ENCODE measurements around the gene TEDDM1. TPM values are rescaled to one million over a fixed set of nuclear protein-coding genes. Genes with fewer than 3 reads are reported as not detected.
"Not testable (repeated sequence)": the region's sequence is repeated elsewhere in the genome, so short reads cannot be mapped to it uniquely, and the experiment has no call there.

The TEDDM1 gene
- total and polyA plus RNA-seq, 2 donors (not counting 3 experiments of a cell fraction or from before 2014, with no cell fraction given), result not detected

DNA sequence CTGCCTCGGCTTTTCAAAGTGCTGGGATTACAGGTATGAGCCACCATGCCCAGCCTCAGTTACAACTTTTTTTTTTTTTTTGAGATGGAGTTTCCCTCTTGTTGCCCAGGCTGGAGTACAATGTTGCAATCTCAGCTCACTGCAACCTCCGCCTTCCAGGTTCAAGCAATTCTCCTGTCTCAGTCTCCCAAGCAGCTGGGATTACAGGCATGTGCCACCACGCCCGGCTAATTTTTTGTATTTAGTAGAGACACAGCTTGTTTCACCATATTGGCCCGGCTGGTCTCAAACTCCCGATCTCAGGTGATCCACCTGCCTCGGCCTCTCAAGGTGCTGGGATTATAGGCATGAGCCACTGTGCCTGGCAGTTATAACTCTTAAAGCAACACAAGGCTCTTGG lies 20.7 kb downstream of the TEDDM1 start:
- CTCF ChIA-PET, result interaction anchor here (1.8 to 1.9 kb wide), 2 partner anchors 17 to 236 kb away, joined by 6 to 7 read pairs; no protein-coding TSS in a partner anchor

DNA sequence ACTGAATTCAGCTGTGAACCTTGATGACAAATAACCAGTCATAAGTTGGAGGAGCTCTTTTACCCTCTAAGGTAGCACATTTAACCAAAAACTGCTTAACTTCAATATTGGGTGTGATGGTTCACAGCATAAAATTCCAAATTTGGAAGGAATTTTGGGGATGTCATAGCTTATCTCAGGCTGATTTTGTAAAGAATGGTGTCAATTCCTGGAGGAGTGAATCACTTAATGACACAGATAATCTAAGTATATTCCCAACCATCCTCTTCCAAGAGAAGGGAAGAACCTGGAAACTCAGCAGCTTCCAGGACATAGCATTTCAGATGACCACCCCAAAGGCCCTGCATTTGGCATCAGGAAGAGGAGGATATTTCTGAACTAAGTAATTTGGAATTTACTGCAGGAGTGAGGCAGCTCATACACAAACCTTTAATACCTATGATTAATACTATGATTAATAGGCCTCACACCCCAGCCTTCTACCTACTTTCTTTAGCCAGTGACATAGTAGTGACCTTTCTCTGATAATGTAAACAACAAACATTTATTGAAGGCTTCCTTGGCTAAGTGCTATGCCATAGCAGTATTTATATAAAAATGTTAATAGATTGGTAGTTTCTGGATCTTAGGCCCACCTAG lies 23.4 kb downstream of the TEDDM1 start:
- Histone ChIP-seq H3K27me3 (ENCODE audit: control insufficient read depth in 2 of 2, insufficient read depth in 2 of 2, low read length in 2 of 2) (peaks cover 0 to 2% of the 10 kb centered on the region in 2 experiments), H3K79me2 (ENCODE audit: control insufficient read depth, insufficient read depth, low read length) (no peaks in the 10 kb centered on the region), H3K4me1 (ENCODE audit: control insufficient read depth, extremely low read depth, insufficient read depth, low read length) (no peaks in the 10 kb centered on the region), H3K9ac (replicated peaks; ENCODE audit: extremely low read depth, insufficient read depth, low read length) (no peak overlapping the region), H3K4me2 (ENCODE audit: insufficient read depth, low read length) (no peak overlapping the region), H3K9me1 (replicated peaks; ENCODE audit: control insufficient read depth, extremely low read depth, insufficient read depth, low read length) (no peaks in the 10 kb centered on the region), H4K20me1 (replicated peaks; ENCODE audit: control insufficient read depth, extremely low read depth, insufficient read depth, low read length) (no peaks in the 10 kb centered on the region), H2AFZ (ENCODE audit: low read depth, low read length) (no peak overlapping the region), H3K4me3 (replicated peaks in 1 of 3; ENCODE audit: insufficient read depth in 1 of 3, low read depth in 1 of 3, low read length in 3 of 3) (no peak overlapping the region), H3K36me3 (ENCODE audit: control insufficient read depth in 2 of 2, extremely low read depth in 1 of 2, insufficient read depth in 2 of 2, low read length in 2 of 2) (peaks cover 0 to 2% of the 10 kb centered on the region in 2 experiments), H3K27ac (ENCODE audit: insufficient read depth, low read depth, low read length) (no peak overlapping the region), H3K9me3 (replicated peaks; ENCODE audit: control insufficient read depth, insufficient read depth, low read length) (no peaks in the 10 kb centered on the region)
- no TSS peak for BruUV-seq (replicated peaks)
- ChIA-PET CTCF (interaction anchor here (2.0 kb wide), 2 partner anchors 15 to 19 kb away, joined by 5 to 8 read pairs; partner anchors contain the start of gene GLUL), POLR2A (no interaction called here)
- FAIRE-seq, result no peak
- intact Hi-C loops (cut with micrococcal nuclease), result no loop called here
- no peak for DNase-seq (ENCODE audit: low read depth, low spot score)
- TF ChIP-seq FOS (IDR thresholded peaks at IDR 0.05; ENCODE audit: borderline replicate concordance, insufficient read depth, low read length) (no peak), POLR2A (IDR thresholded peaks at IDR 0.05; ENCODE audit: low read depth, low read length) (no peak), GATA2 (IDR thresholded peaks at IDR 0.05; ENCODE audit: insufficient read depth, insufficient read length, low read depth, low read length) (no peak), POLR2AphosphoS5 (IDR thresholded peaks at IDR 0.05; ENCODE audit: insufficient read depth, low read depth, low read length) (no peak), MYC (IDR thresholded peaks at IDR 0.05; ENCODE audit: low read depth, low read length) (no peak), JUN (IDR thresholded peaks at IDR 0.05; ENCODE audit: borderline replicate concordance, insufficient read depth, insufficient read length, low read depth) (no peak), EZH2 (IDR thresholded peaks at IDR 0.05; ENCODE audit: borderline replicate concordance, low read depth, low read length, severe bottlenecking) (no peak)
- TF ChIP-seq, protein P1, sequence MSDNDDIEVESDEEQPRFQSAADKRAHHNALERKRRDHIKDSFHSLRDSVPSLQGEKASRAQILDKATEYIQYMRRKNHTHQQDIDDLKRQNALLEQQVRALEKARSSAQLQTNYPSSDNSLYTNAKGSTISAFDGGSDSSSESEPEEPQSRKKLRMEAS (IDR thresholded peaks at IDR 0.05; ENCODE audit: insufficient read depth, insufficient read length), result no peak
- dilution Hi-C loops (cut with MboI; ENCODE audit: extremely low pct_ligation_motif_present, low sequenced_read_pairs), result no loop called here

More for the DNA sequence above, 20.7 kb downstream of the TEDDM1 start:
- H3K4me2 ChIP-seq (ENCODE audit: insufficient read depth, low read length); H3K27ac ChIP-seq (ENCODE audit: insufficient read depth, low read depth, low read length); DNase-seq (ENCODE audit: low read depth, low spot score); H3K9me1 ChIP-seq (replicated peaks; ENCODE audit: control insufficient read depth, extremely low read depth, insufficient read depth, low read length); FAIRE-seq; H3K9me3 ChIP-seq (replicated peaks; ENCODE audit: control insufficient read depth, insufficient read depth, low read length); H3K27me3 ChIP-seq (ENCODE audit: control insufficient read depth in 2 of 2, insufficient read depth in 2 of 2, low read length in 2 of 2); H3K9ac ChIP-seq (replicated peaks; ENCODE audit: extremely low read depth, insufficient read depth, low read length); H4K20me1 ChIP-seq (replicated peaks; ENCODE audit: control insufficient read depth, extremely low read depth, insufficient read depth, low read length); intact Hi-C loops (cut with micrococcal nuclease); H2AFZ ChIP-seq (ENCODE audit: low read depth, low read length); H3K4me1 ChIP-seq (ENCODE audit: control insufficient read depth, extremely low read depth, insufficient read depth, low read length); H3K4me3 ChIP-seq (replicated peaks in 1 of 3; ENCODE audit: insufficient read depth in 1 of 3, low read depth in 1 of 3, low read length in 3 of 3); dilution Hi-C loops (cut with MboI; ENCODE audit: extremely low pct_ligation_motif_present, low sequenced_read_pairs); BruUV-seq (replicated peaks); H3K79me2 ChIP-seq (ENCODE audit: control insufficient read depth, insufficient read depth, low read length): not testable (repeated sequence)
- POLR2A ChIA-PET, result interaction anchor here (2.1 kb wide), 1 partner anchor 12 kb away, joined by 6 read pairs; the partner anchor contains the start of gene GLUL
- peaks cover 5 to 21% of the 10 kb centered on the region in 2 experiments for H3K36me3 ChIP-seq (ENCODE audit: control insufficient read depth in 2 of 2, extremely low read depth in 1 of 2, insufficient read depth in 2 of 2, low read length in 2 of 2)

All from endothelial cell of umbilical vein (primary cell).